HCT116 (cell line): ENCODE measurements around the gene IMMP2L. TPM values are rescaled to one million over a fixed set of nuclear protein-coding genes. Genes with fewer than 3 reads are reported as not detected.

Experiments
- ATAC-seq: fragments of 200-7000 bp; cut with Tn5 transposase; 2 replicates; pipeline ENCODE4 v1.9.1; 2020; ENCODE audit warnings: mild to moderate bottlenecking, moderate library complexity
- BruUV-seq: library from RNA; stranded (reverse); fragments of 400-500 nt; replicated peaks from 2 replicates; lab custom pipeline; 2021; lab: Mats Ljungman, UMichigan
- CTCF ChIA-PET: fragments of 300-600 bp; sonication (Branson Sonifier 250); formaldehyde crosslinking; loops from one replicate; lab custom pipeline; 2021; ENCODE audit warnings: antibody characterized with exemption; lab: Charles Lee
- POLR2A ChIA-PET: fragments of 300-600, 350-600 bp; sonication (Branson Sonifier 250); formaldehyde crosslinking; loops from one replicate; lab custom pipeline; 2021; ENCODE audit warnings: antibody characterized with exemption; lab: Charles Lee
- RAD21 ChIA-PET, 2 experiments: fragments of 300-600 bp; sonication (Branson Sonifier 250); formaldehyde crosslinking; loops; one replicate each; lab custom pipeline; 2023; ENCODE audit warnings: low total read pairs in 2 of 2; ENCODE audit not compliant: uncharacterized antibody in 2 of 2, unreplicated experiment in 2 of 2, low non-redundant PET in 1 of 2; lab: Charles Lee
- DNase-seq: peaks from one replicate; pipeline ENCODE4 v3.0.0-alpha.2; 2010; ENCODE audit warnings: low read depth, low spot score
- H2AFZ ChIP-seq: fragments of 200-600 bp; shearing (Covaris generic), sonication (generic); 2 replicates; pipeline ENCODE4 v1.6.1; 2017; ENCODE audit warnings: low read depth, mixed run types, mixed read lengths, antibody characterized with exemption, low read length; ENCODE audit not compliant: poor library complexity, severe bottlenecking
- H3K27ac ChIP-seq: 2 replicates; pipeline ENCODE4 v1.5.1; 2012; ENCODE audit warnings: low read depth, low read length
- H3K27me3 ChIP-seq: fragments of 200-600 bp; sonication (generic); 2 replicates; pipeline ENCODE4 v1.6.1; 2016; ENCODE audit warnings: mixed run types, low read length, mixed read lengths; ENCODE audit not compliant: insufficient read depth
- H3K36me3 ChIP-seq, 2 experiments: fragments of 200-500 bp in 1 of 2; fragments of 200-600 bp in 1 of 2; sonication (Bioruptor generic) in 1 of 2; sonication (generic) in 1 of 2; 2 replicates each; pipeline versions ENCODE4 v1.5.1 to v1.6.1; 2014 to 2016; ENCODE audit warnings: low read length in 2 of 2, inconsistent platforms in 1 of 2, mixed read lengths in 1 of 2, mixed run types in 1 of 2; ENCODE audit not compliant: insufficient read depth in 2 of 2, control insufficient read depth in 1 of 2
- H3K4me1 ChIP-seq, 2 experiments: fragments of 200-600 bp in 1 of 2; sonication (generic) in 1 of 2; 2 replicates each; pipeline versions ENCODE4 v1.5.1 to v1.6.1; 2012 to 2017; ENCODE audit warnings: low read length in 2 of 2, inconsistent platforms in 1 of 2, mild to moderate bottlenecking in 1 of 2, mixed read lengths in 1 of 2, mixed run types in 1 of 2, moderate library complexity in 1 of 2; ENCODE audit not compliant: insufficient read depth in 2 of 2, control insufficient read depth in 1 of 2
- H3K4me2 ChIP-seq: fragments of 200-600 bp; sonication (generic); 2 replicates; pipeline ENCODE4 v1.6.1; 2017; ENCODE audit warnings: mixed run types, low read length, mixed read lengths
- H3K4me3 ChIP-seq, 2 experiments: fragments of 200-600 bp in 1 of 2; sonication (generic) in 1 of 2; replicated peaks in 1 of 2; 2 replicates each; pipeline ENCODE4 v1.5.1; 2011 to 2016; ENCODE audit warnings: low read length in 2 of 2, control low read depth in 1 of 2, low read depth in 1 of 2, mild to moderate bottlenecking in 1 of 2, mixed read lengths in 1 of 2, mixed run types in 1 of 2
- H3K79me2 ChIP-seq: fragments of 200-600 bp; sonication (generic); 2 replicates; pipeline ENCODE4 v1.6.1; 2017; ENCODE audit warnings: mild to moderate bottlenecking, mixed run types, low read length, moderate library complexity, mixed read lengths; ENCODE audit not compliant: insufficient read depth
- H3K9ac ChIP-seq: fragments of 200-600 bp; sonication (generic); 2 replicates; pipeline ENCODE4 v1.6.1; 2016; ENCODE audit warnings: low read length, mixed read lengths
- H3K9me2 ChIP-seq: fragments of 200-600 bp; sonication (generic), shearing (Covaris generic); 2 replicates; pipeline ENCODE4 v1.6.1; 2017; ENCODE audit warnings: mixed run types, mild to moderate bottlenecking, moderate library complexity; ENCODE audit not compliant: insufficient read depth
- H3K9me3 ChIP-seq, 2 experiments: fragments of 200-500 bp in 1 of 2; fragments of 200-600 bp in 1 of 2; sonication (Bioruptor generic) in 1 of 2; sonication (generic) in 1 of 2; 2 replicates each; pipeline ENCODE4 v1.6.1; 2014 to 2017; ENCODE audit warnings: low read length in 2 of 2, mixed read lengths in 2 of 2, inconsistent platforms in 1 of 2, low read depth in 1 of 2, mild to moderate bottlenecking in 1 of 2, mixed run types in 1 of 2, moderate library complexity in 1 of 2; ENCODE audit not compliant: control insufficient read depth in 1 of 2, insufficient read depth in 1 of 2
- H4K20me1 ChIP-seq: fragments of 200-600 bp; sonication (generic), shearing (Covaris generic); 2 replicates; pipeline ENCODE4 v1.6.1; 2017; ENCODE audit warnings: mixed run types, mild to moderate bottlenecking, moderate library complexity; ENCODE audit not compliant: insufficient read depth
- ATF3 ChIP-seq: IDR thresholded peaks from 2 replicates; pipeline ENCODE4 v1.6.1; 2012
- EGR1 ChIP-seq: IDR thresholded peaks from 2 replicates; pipeline ENCODE4 v1.6.1; 2012; ENCODE audit warnings: low read depth
- EZH2 ChIP-seq: fragments of 200-600 bp; sonication (generic); IDR thresholded peaks from 2 replicates; pipeline ENCODE4 v1.6.1; 2017; ENCODE audit warnings: antibody characterized with exemption, mixed run types
- JUND ChIP-seq: IDR thresholded peaks from 2 replicates; pipeline ENCODE4 v1.6.1; 2012
- POLR2A ChIP-seq: IDR thresholded peaks from 2 replicates; pipeline ENCODE4 v1.7.0; 2011; ENCODE audit warnings: borderline replicate concordance; ENCODE audit not compliant: insufficient read depth, insufficient read length; ENCODE audit errors: extremely low read depth
- POLR2AphosphoS5 ChIP-seq: IDR thresholded peaks from 2 replicates; pipeline ENCODE4 v1.6.1; 2011; ENCODE audit warnings: mild to moderate bottlenecking, low read depth, low read length, moderate library complexity
- RAD21 ChIP-seq: IDR thresholded peaks from 2 replicates; pipeline ENCODE4 v1.6.1; 2012; ENCODE audit warnings: low read depth, mild to moderate bottlenecking
- SIN3A ChIP-seq: IDR thresholded peaks from 2 replicates; pipeline ENCODE4 v1.6.1; 2012; ENCODE audit warnings: low read depth
- SP1 ChIP-seq: IDR thresholded peaks from 2 replicates; pipeline ENCODE4 v1.6.1; 2012; ENCODE audit warnings: low read depth
- TCF7L2 ChIP-seq: IDR thresholded peaks from 2 replicates; pipeline ENCODE4 v1.7.0; 2011; ENCODE audit warnings: borderline replicate concordance, inconsistent platforms; ENCODE audit not compliant: insufficient read depth, insufficient read length; ENCODE audit errors: extremely low read depth
- ZNF274 ChIP-seq: fragments of 200-500 bp; sonication (Bioruptor generic); IDR thresholded peaks from 2 replicates; pipeline ENCODE4 v1.6.1; 2014; ENCODE audit warnings: mild to moderate bottlenecking, low read depth, low read length, inconsistent platforms
- intact Hi-C: fragments of 100-400 bp; cut with micrococcal nuclease; formaldehyde crosslinking; loops from 2 replicates; pipeline ENCODE4 v1.10.0; 2022
- total RNA-seq: library from RNA; stranded (reverse); gene quantifications from one replicate; pipeline ENCODE4 v1.2.1, GENCODE V29; 2021; ENCODE audit not compliant: unreplicated experiment
- TF ChIP-seq, protein P1 (sequence below), 3 experiments: fragments of 200-600 bp in 1 of 3; sonication (generic) in 1 of 3; IDR thresholded peaks in 2 of 3; conservative IDR thresholded peaks in 1 of 3; 2 replicates each; pipeline ENCODE4 v1.5.1; 2012 to 2017; ENCODE audit warnings: low read depth in 2 of 3, low read length in 2 of 3, antibody characterized with exemption in 1 of 3, borderline replicate concordance in 1 of 3, control low read depth in 1 of 3, mild to moderate bottlenecking in 1 of 3, mixed read lengths in 1 of 3, mixed run types in 1 of 3, moderate library complexity in 1 of 3; ENCODE audit not compliant: insufficient read depth in 1 of 3
- TF ChIP-seq, protein P2 (sequence below): IDR thresholded peaks from 2 replicates; pipeline ENCODE4 v1.6.1; 2012; ENCODE audit warnings: low read depth

IMMP2L gene
- total RNA-seq, 1 experiment from 2014 or later, result 21.1 TPM

GRCh38 chr7:110774071-110774470, 788.2 kb downstream of the IMMP2L start:
- no peak for TF ChIP-seq ATF3
- no peak for TF ChIP-seq EZH2
- no peak for TF ChIP-seq RAD21
- TF ChIP-seq, protein P1, sequence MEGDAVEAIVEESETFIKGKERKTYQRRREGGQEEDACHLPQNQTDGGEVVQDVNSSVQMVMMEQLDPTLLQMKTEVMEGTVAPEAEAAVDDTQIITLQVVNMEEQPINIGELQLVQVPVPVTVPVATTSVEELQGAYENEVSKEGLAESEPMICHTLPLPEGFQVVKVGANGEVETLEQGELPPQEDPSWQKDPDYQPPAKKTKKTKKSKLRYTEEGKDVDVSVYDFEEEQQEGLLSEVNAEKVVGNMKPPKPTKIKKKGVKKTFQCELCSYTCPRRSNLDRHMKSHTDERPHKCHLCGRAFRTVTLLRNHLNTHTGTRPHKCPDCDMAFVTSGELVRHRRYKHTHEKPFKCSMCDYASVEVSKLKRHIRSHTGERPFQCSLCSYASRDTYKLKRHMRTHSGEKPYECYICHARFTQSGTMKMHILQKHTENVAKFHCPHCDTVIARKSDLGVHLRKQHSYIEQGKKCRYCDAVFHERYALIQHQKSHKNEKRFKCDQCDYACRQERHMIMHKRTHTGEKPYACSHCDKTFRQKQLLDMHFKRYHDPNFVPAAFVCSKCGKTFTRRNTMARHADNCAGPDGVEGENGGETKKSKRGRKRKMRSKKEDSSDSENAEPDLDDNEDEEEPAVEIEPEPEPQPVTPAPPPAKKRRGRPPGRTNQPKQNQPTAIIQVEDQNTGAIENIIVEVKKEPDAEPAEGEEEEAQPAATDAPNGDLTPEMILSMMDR (IDR thresholded peaks at IDR 0.05 in 2 of 3, conservative IDR thresholded peaks at IDR 0.05 in 1 of 3; ENCODE audit: borderline replicate concordance in 1 of 3, insufficient read depth in 1 of 3, low read depth in 2 of 3, low read length in 2 of 3), result no peak
- no peak for TF ChIP-seq ZNF274
- TF ChIP-seq SP1, result no peak
- no peak for TF ChIP-seq SIN3A
- Histone ChIP-seq H4K20me1 (no peaks in the 10 kb centered on the region), H3K27me3 (no peaks in the 10 kb centered on the region), H3K9me2 (no peaks in the 10 kb centered on the region), H3K27ac (no peak overlapping the region), H2AFZ (no peak overlapping the region), H3K79me2 (no peaks in the 10 kb centered on the region), H3K9ac (no peak overlapping the region), H3K36me3 (no peaks in the 10 kb centered on the region), H3K4me3 (no peak overlapping the region), H3K4me1 (no peaks in the 10 kb centered on the region), H3K9me3 (no peaks in the 10 kb centered on the region), H3K4me2 (no peak overlapping the region)
- ChIA-PET POLR2A (no interaction called here), RAD21 (no interaction called here), CTCF (no interaction called here)
- intact Hi-C loops, result no loop called here
- no TSS peak for BruUV-seq
- DNase-seq (no peak), ATAC-seq (no peak)

DNA sequence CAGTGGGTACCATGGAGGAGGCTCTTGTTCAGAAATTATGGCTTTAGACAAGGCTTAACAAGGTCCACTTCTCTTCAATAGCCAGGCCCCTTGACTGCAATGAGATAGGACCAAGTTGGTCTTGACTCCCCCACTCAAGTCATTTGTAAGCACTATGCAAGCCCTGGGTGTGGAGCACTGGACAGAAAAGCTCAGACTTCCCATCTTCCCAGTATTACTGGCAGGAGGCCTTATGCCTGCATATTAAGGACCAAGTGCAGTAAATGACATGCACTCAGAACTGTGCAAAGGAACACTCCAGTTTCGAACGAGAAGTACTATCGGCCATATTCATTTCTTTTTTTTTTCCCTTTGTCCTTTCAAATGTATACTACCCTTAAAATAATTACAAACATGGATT, 789.7 kb downstream of the IMMP2L start:
- H3K9me3 ChIP-seq, result no peaks in the 10 kb centered on the region
- no peaks in the 10 kb centered on the region for H3K4me1 ChIP-seq
- no peak overlapping the region for H2AFZ ChIP-seq
- BruUV-seq, result no TSS peak
- no peak overlapping the region for H3K9ac ChIP-seq
- CTCF ChIA-PET, result no interaction called here
- H3K79me2 ChIP-seq, result no peaks in the 10 kb centered on the region
- H3K4me3 ChIP-seq, result no peak overlapping the region
- no peak for ATAC-seq
- no peak overlapping the region for H3K4me2 ChIP-seq
- RAD21 ChIA-PET, result no interaction called here
- no peak overlapping the region for H3K27ac ChIP-seq
- H3K36me3 ChIP-seq, result no peaks in the 10 kb centered on the region
- intact Hi-C loops, result no loop called here
- no peaks in the 10 kb centered on the region for H4K20me1 ChIP-seq
- no peaks in the 10 kb centered on the region for H3K27me3 ChIP-seq
- DNase-seq, result no peak
- POLR2A ChIA-PET, result no interaction called here
- no peaks in the 10 kb centered on the region for H3K9me2 ChIP-seq
- TF ChIP-seq SIN3A, result no peak
- TF ChIP-seq, protein P2, sequence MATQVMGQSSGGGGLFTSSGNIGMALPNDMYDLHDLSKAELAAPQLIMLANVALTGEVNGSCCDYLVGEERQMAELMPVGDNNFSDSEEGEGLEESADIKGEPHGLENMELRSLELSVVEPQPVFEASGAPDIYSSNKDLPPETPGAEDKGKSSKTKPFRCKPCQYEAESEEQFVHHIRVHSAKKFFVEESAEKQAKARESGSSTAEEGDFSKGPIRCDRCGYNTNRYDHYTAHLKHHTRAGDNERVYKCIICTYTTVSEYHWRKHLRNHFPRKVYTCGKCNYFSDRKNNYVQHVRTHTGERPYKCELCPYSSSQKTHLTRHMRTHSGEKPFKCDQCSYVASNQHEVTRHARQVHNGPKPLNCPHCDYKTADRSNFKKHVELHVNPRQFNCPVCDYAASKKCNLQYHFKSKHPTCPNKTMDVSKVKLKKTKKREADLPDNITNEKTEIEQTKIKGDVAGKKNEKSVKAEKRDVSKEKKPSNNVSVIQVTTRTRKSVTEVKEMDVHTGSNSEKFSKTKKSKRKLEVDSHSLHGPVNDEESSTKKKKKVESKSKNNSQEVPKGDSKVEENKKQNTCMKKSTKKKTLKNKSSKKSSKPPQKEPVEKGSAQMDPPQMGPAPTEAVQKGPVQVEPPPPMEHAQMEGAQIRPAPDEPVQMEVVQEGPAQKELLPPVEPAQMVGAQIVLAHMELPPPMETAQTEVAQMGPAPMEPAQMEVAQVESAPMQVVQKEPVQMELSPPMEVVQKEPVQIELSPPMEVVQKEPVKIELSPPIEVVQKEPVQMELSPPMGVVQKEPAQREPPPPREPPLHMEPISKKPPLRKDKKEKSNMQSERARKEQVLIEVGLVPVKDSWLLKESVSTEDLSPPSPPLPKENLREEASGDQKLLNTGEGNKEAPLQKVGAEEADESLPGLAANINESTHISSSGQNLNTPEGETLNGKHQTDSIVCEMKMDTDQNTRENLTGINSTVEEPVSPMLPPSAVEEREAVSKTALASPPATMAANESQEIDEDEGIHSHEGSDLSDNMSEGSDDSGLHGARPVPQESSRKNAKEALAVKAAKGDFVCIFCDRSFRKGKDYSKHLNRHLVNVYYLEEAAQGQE, result no peak
- no peak for TF ChIP-seq TCF7L2
- no peak for TF ChIP-seq SP1
- no peak for TF ChIP-seq POLR2AphosphoS5
- no peak for TF ChIP-seq ATF3
- no peak for TF ChIP-seq JUND
- TF ChIP-seq EGR1, result no peak
- TF ChIP-seq POLR2A, result no peak
